Measurements from ENCODE around the gene RABL2B.

Gene RABL2B

DNA sequence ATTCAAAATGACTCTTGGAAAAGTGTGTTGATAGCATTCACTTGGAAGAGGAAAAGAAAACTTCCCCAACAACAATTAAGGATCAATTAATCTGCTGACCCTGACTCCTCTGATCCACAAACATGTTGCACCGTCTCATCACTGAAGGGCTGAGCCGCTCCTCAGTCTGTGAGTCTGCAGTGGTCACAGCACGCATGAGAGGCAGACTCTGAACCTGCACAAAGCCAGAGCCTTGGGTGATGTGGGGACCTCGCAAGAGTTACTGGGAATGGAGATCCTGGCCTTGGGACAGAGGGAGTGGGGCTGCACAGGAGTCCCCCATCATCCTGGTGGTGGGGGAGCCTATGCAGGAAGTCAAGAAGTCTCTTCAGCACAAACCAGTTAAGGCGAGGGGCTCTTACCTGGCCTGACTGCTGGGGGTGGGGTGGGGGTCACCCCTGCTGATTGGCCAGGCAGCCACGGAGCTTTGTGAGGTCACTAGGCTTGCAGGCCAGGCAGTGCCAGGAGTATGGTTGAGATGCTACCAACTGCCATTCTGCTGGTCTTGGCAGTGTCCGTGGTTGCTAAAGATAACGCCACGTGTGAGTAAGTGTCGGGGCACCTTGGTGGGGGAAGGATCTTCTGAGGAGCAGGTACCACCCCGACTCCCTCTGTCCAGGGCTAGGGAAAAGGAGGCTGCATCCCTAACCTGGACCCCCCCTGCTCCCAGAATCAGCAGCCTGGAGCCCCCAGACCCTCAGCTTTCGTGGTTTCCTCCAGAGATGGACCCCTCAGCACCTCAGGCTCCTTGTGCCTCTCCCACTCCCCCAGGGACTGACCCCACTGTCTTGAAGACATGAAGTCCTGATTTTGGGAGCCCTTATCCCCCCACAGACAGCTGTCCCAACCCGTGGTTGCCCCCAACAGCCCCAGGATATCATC is 45.4 kb downstream of the RABL2B start, which contains the start of gene ACR:
Gene ACR (plus strand): TSS at position 477 of the 921 bp plus-strand sequence. CDS start 32 bp downstream, at position 509.
- no peak for DNase-seq

DNA sequence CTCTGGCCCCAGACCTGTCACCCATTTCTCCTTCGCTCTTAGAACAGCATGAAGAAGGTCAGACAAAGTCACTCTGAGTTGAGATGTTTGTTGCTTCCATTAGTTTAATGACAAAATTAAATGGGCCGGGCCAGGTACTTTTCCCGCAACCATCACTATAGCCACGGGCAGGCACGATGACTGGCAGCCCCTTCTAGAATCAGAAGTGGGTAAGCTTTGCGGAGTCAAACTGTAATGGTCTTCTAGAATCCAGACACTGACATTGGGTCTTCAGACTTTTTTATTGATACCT is 47.8 kb downstream of the RABL2B start:
- no peak for DNase-seq

DNA sequence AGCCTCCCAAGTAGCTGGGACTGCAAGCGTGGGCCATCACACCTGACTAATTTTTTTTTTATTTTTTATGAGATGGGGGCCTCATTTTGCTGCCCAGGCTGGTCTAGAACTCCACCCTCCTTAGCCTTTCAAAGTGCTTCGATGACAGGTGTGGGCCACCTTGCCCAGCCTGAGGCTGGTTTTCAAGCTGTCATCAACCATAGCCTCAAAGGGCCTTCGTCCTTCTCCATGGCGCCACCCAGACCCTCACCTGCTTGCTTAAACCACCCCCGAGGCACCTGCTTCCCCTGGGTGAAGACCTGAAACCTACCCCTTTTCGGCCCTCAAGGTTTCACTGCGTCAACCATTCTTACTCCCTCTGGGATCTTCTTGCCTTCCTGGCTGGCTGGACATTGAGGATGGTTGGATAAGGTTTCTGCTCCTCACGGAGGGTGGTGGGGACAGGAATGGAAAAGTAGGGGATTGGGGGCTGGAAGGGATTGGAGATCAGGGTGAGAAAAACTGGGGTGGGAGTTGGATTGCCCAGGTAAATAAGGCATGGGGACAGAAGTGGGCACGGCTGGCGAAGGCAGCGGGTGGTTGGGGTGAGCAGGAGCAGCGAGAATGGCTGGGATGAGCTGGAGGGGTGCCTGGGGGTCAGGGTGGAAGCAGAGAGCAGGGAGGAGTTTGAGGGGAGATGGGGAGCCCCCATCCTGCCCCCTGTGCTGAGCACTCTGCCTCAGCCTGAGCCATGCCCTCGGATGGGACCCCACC is 48.3 kb downstream of the RABL2B start:
- no peak for DNase-seq

DNA sequence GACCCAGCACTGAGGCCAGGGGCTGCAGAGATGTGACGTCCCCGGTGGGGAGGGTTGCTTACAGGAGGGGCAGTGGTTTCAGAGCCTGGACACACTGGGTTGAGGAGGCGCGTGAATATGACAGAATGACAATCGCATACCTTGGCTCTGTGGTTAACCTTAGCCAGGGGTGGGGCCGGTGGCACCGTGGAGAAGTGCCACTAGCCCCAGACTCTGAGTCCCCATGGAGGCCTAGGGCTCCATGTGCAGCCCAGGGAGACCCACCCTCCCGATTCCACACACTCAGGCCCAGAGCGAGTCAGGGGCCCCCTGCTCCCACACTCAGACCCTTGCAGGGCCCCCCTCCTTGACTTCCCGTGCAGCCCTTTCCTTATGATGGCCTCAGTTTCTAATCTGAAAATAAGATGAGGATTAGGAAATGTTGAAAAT is 49.1 kb downstream of the RABL2B start:
- no peak for DNase-seq

DNA sequence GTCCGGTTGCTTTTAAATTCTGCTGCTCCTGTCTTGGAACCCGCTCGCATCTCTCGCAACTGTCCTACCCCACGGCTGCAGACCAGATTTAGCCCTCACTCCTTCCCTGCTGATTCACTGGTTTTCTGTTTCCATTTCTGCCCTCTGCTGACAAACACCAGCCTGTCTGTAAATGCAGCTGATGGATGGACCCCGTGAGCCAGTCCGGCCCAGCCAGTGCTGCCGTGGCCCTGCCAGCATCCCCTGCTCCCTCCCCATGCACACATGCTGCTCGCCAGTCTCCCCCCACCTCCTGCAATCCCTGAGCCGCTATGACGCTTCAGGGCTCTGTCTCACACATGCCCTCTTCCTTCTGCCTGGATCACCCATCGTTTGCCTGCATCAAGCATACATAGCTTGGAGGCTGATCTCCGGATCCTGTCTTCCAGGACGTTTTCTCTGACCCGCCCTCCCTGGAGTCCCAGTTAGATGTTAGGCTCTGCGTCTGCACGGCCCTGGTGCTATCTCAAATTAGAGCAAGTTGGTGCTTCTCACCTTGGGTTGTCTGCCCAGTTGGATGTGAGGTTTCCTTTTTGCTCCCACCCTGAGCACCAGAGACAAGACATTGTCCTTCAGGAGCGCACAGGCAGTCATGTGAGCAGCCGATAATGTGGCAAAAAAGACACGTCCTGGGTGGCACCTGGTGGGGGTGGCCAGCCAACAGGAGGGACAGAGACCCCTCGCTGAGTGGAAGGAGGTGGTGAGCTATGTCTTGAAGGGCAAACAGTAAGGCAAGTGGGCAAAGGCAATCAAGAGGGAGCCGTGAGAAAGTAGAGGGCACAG is 49.7 kb downstream of the RABL2B start:
- no peak for DNase-seq

- no peak for DNase-seq
Measured at GRCh38 chr22:50732681-50733080, 50.8 kb downstream of the RABL2B start.

GRCh38 chr22:50731811-50732624 is 51.4 kb downstream of the RABL2B start:
- no peak for DNase-seq

- no peak for DNase-seq
Measured at GRCh38 chr22:50730941-50731661, 52.3 kb downstream of the RABL2B start.

DNA sequence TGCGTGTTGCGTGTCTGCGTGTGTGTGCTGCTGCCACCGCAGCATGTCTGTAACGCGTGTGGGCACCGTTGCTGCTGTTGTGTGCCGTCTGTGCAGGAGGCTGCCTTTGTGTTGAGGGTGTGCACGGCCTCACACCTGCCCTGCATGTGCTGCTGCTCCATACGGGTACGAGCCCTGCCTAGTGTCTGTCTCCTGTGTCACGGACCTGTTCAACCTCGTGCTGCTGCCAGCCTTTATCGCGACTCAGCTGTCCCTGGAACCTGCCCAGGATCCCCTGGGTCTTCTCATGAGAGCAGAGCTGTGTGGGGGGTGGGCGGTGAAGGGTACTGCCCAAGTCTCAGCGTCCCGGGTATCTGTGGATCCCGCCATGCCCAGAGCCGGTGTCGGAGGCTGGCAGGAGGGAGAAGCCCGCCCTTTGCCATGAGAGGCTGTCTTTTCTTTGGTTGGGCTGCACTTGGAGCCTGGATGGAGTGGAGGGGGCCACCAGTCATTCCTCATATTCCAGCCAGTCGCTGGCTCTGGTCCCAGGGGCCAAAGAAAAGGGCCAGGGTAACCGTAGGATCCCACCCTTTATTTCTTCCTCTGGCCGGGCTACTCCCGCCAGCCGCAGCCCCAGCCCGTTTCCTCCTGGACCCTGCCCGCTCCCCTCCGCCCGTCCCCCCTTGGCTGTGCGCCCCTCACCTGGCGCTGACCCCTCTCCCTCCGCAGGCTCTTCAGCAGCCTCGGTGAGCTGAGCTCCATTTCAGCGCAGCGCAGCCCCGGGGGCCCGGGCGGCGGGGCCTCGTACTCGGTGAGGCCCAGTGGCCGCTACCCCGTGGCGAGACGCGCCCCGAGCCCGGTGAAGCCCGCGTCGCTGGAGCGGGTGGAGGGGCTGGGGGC is 53.2 kb downstream of the RABL2B start:
- DNase-seq: no peak

GRCh38 chr22:50729391-50730012 is 53.9 kb downstream of the RABL2B start:
- DNase-seq: no peak

DNA sequence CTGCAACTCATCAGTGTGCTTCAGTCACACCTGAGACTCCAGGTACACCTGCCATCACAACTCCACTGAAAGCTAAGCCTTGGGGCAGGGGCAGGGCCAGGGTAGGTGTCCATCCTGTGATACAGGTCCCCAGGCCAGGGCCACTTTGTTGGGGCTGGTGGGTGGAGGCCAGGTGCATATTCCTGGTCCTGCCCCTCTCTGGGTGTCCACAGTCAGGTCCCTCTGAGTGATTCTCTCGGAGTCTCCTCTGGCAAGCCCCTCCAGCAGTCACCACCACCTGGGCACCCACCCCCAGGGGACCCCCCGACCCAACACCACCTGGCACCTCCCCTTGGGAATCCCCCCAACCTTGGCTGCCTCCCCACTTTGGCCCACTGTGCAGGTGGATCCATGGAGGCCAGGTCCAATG is 54.9 kb downstream of the RABL2B start:
- DNase-seq: no peak

DNA sequence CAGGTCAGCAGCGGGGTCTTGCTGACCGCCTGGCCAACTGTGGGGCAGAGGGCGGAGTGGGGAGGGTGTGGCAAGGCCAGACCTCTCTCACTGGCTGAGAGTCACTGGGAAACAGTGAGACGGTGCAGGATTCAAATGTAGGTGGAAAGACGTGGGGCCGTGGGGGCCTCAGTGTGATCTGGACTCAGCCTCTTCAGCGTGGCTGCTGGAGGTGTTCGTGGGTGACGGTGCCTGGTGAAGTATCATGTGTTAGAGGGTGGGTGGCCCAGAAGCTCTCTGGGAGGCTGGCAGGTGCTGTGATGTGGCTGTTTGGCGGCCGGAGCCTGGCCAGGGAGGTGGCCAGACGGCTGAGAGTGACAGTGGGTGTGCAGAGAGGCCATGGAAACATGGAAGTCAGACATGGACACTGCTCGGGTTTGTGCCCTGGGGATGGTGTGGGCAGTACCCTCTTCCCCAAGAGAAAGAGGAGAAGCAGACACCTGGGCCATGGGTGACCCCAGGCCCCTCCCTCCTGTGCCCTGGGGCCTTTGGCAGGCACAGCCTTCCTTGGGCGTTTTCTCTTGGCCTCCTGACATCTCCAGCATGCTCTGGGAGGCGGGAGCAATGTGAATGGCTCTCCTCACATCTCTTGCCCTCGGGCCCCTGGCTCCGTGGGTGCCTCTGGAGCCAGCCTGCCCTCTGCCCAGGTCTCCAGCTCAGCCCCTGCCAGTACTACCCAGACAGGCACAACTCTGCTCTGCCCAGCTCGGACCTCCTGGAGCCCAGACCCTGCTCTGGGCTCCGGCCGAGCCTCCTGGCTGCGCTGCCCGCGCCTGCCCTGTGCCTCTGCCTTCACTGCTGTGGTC is 55.5 kb downstream of the RABL2B start:
- no peak for DNase-seq

- DNase-seq: no peak
Measured at GRCh38 chr22:50726643-50727340, 56.6 kb downstream of the RABL2B start.

- no peak for DNase-seq
Measured at GRCh38 chr22:50725597-50725996, 57.8 kb downstream of the RABL2B start.

DNA sequence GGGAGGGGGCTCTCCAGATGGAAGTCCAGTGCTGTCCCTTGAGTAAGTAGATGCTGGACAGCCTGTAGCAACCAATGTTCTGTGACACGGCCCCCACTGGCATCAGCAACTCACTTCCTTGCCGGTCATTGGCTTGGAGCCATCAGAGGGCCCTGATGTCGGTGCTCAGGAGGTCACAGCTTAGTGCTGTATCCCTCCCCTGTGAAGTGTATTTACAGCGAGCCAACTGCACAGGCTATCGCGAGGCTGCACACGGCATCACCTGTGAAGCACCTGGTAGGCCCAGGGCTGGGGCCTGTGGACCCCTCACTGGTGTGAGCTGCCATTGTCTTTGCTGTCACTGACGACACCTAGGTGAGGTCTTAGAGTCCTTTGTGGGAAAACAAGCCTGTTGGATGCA is 58.8 kb downstream of the RABL2B start:
- DNase-seq: no peak

- no peak for DNase-seq
Measured at GRCh38 chr22:50723991-50724390, 59.4 kb downstream of the RABL2B start.

DNA sequence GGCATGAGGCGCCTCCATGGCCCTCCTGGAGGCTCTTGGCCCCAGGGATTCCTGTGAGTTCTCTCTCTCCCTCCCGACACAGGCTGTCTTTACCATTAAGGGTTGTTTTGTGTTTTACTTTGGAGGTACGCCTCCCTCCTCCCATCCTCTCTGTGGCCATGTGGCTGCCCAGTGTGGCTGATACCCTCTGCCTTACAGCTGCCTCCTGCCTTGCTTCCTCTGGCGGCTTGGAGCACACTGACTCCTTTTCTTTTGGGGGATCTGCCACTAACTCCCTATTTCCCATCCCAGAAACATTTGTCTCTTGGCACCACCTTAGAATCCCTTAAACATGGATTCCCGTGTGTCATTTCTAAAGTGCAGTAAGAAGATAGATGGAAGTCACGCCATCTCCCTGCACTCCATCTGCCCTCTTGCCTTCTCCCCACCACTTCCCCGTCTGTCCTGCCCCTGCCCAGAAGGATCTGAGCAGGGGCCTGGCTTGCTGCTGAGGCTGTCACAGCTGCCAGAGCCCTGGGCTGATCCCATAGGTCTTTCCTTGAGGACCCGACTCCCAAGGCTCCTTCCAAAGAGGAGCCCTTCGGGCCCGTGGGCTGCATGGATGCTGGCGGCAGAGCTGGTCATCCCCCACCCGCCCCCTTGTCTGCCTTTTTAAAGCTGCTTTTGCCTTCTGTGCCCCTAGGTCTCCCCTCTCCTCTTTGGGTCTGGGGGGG is 60.6 kb downstream of the RABL2B start:
- no peak for DNase-seq

All from NCI-H1092 (cell line).